ENCODE data around the gene SPSB3.

The SPSB3 gene

GRCh38 chr16:1780677-1781072 lies 1.7 kb downstream of the SPSB3 start:
- Histone ChIP-seq H3K27ac (peak overlapping the region in 1 of 2 donors; percentile 70), H3K36me3 (peaks cover 23 to 61% (median 48%) of the 10 kb centered on the region in 3 donors)

DNA sequence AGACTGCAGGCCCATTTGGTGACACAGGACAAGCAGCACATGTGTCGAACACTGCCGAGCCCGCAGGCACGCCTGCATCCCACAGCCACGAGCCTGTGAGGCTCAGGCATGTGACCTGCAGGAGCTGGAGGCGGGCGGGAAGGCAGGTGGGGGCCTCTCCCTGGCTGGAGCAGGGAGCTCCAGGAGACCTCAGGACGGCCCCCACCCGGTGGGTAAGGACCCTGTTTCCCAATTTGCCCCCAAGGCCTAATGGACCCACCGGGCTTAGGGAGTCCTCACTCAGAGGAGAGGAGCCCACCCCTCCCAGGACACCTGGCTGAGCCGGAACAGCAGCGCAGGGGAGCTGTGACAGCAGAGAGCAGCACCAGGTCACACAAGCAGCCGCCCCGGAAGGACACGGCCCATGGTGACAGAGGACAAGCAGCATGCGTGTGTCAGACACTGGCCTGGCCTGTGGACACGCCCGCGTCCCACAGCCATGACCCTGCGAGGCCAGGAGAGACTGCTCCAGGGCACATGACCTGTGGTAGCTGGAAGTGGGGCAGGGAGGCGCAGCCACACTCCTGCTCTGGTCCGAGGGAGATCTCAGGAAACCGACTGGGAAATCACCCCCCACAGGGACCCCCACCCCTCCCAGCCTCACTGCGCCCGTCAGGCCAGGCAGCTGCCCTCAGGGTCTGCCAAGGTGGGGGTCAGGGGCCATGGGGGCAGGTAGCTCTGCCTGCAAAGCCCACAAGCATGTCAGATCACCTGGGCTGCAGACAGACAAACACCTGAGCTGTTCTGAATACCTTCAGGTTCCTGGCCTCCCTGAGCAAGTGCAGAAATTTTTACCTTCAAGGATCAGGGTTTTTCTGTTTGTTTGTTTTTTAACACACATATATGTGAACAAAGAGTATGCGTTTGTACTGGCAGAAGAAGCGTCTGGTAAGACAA lies 2.4 kb downstream of the SPSB3 start:
- Histone ChIP-seq H3K36me3 (peaks cover 23 to 61% (median 55%) of the 10 kb centered on the region in 3 donors), H3K27ac (peak overlapping the region in 1 of 2 donors; percentile 6), H3K4me1 (peaks cover 0 to 58% (median 35%) of the 10 kb centered on the region in 4 donors), H3K27me3 (no peaks in the 10 kb centered on the region), H3K4me3 (no peak overlapping the region), H3K9me3 (no peaks in the 10 kb centered on the region)
- intact Hi-C loops (cut with DNase I; ENCODE audit: low total_unique reads) = loop anchor here (5.0 kb wide), 1 partner anchor 47 kb away; the partner anchor contains the start of genes FAHD1 and HAGH
- DNase-seq = no peak
- TF ChIP-seq CTCF (IDR thresholded peaks at IDR 0.05) = no peak

More at GRCh38 chr16:1780677-1781072, 1.7 kb downstream of the SPSB3 start:
- Histone ChIP-seq H3K27me3 (no peaks in the 10 kb centered on the region), H3K4me1 (peaks cover 0 to 58% (median 38%) of the 10 kb centered on the region in 4 donors), H3K9me3 (no peaks in the 10 kb centered on the region), H3K4me3 (peak overlapping the region in 1 of 2 donors; percentile 74)
- no peak for DNase-seq
- intact Hi-C loops (cut with DNase I; ENCODE audit: low total_unique reads) = loop anchor here (5.0 kb wide), 1 partner anchor 47 kb away; the partner anchor contains the start of genes FAHD1 and HAGH
- TF ChIP-seq CTCF (IDR thresholded peaks at IDR 0.05) = no peak

- Histone ChIP-seq H3K27me3 (no peaks in the 10 kb centered on the region), H3K36me3 (peaks cover 23 to 64% (median 55%) of the 10 kb centered on the region in 3 donors), H3K4me3 (no peak overlapping the region), H3K27ac (no peak overlapping the region), H3K9me3 (no peaks in the 10 kb centered on the region), H3K4me1 (peaks cover 0 to 58% (median 38%) of the 10 kb centered on the region in 4 donors)
- intact Hi-C loops (cut with DNase I; ENCODE audit: low total_unique reads) = no loop called here
- no peak for TF ChIP-seq CTCF (IDR thresholded peaks at IDR 0.05)
- no peak for DNase-seq
These were observed 3.1 kb downstream of the SPSB3 start for GRCh38 chr16:1779234-1779701.

- Histone ChIP-seq H3K4me1 (peaks cover 0 to 57% (median 38%) of the 10 kb centered on the region in 4 donors), H3K36me3 (peaks cover 23 to 64% (median 55%) of the 10 kb centered on the region in 3 donors), H3K27ac (no peak overlapping the region), H3K9me3 (no peaks in the 10 kb centered on the region), H3K4me3 (no peak overlapping the region), H3K27me3 (no peaks in the 10 kb centered on the region)
- no peak for DNase-seq
- no peak for TF ChIP-seq CTCF (IDR thresholded peaks at IDR 0.05)
- intact Hi-C loops (cut with DNase I; ENCODE audit: low total_unique reads) = no loop called here
These were observed 3.9 kb downstream of the SPSB3 start for GRCh38 chr16:1778200-1779179.
